GM18907 (cell line): Measurements from ENCODE around the gene ADCY2.

Experiments used
- ATAC-seq: cut with Tn5 transposase; IDR thresholded peaks from one replicate; pipeline ENCODE4 v1.9.1; 2021; ENCODE audit warnings: mild to moderate bottlenecking, moderate library complexity; ENCODE audit not compliant: unreplicated experiment

ADCY2 gene

GRCh38 chr5:7435503-7435902 is 39.6 kb downstream of the ADCY2 start:
- ATAC-seq, result no peak

GRCh38 chr5:7436521-7436920 is 40.6 kb downstream of the ADCY2 start:
- ATAC-seq, result no peak

DNA sequence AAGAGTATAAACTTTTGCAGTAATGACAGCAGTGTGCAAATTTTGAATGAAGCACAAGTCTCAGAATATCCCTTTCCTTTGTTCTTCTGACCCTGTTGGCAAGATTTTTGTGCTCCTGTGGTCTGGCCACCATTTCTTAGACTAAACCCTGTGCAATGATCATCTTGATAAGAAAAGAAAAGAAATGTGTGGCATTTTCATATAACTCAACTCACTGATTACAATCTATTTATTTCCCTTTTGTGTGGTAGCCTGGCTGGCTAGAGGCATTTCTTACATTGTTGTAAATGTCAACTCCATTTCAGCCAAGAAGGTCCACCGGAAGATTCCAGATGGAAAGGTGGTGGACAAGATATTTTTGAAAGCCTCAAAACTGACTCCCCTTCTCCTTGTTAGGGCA is 41.9 kb downstream of the ADCY2 start:
- ATAC-seq, result no peak

DNA sequence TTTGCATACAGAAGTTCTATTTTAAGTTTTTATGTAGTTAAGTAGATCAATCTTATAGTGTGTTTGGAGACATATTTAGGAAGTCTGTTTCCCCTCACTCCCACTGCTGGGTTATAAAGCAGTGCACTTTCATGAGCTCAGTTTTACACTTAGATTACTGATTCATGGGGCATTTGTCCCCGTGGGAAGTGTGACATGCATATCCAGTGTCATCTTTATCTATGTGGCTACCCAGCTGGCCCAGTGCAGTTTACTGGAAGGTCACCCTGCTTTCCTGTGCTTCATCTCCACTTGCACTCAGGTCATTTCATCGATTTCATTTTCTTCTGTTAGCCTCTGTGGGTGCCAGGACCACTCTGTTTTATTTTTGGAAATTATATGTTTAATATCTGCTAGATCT is 49.1 kb downstream of the ADCY2 start:
- no peak for ATAC-seq

GRCh38 chr5:7445831-7446230 is 49.9 kb downstream of the ADCY2 start:
- no peak for ATAC-seq

DNA sequence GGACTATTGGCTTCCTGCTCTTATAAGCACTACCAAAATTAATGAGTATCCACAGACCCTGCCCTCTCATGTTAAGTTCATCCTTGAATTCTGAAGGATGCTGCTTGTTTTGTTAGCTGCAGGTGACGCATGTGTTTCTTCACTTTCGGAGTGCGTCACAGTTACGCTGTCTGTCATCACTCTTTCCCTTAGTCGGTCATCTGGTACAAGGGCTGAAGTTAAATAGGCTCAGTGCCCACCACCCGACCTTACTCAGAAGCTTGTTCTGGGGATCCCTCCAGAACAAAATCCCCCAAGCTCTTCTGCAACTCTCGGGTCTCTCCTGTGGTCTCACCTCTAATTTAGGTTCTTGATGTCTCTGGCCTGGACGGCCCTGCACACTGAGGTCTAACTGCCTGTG is 51.0 kb downstream of the ADCY2 start:
- ATAC-seq, result no peak

DNA sequence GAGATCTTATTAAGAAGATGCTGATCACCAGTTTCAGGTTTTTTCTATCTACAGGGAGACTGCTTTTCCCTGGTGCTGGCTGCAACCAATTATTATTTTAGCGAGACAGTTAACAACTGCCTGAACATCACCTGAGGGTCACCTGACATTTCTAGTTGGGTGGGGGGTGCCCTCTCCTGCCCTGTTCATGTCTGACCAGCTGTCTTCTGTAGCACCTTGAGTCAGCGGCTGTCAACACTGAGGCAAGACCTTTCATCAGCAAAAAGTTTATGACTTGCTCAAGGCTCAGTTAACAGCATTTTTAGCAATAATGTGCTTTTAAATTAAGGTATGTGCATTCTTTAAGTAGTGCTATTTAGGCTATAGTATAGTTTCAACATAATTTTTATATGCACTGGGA is 58.0 kb downstream of the ADCY2 start:
- ATAC-seq, result no peak

DNA sequence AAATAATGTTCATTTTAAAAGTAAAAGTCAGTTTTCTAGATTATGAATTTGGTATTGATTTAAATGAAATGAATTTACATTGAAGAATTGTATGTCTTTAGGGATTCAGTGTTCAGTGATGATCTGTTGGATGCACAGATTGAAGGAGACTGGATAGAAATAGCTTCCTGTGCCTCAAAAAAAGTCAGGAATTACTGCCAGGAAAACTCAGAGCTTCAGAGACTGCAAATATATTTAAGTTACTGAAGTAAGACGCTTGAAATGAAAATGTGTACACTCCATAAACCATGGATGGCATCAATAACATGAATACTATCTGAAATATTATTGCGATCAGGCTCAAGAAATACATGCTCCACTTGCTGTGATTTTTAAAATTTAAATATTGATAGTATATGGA is 60.3 kb downstream of the ADCY2 start:
- no peak for ATAC-seq

DNA sequence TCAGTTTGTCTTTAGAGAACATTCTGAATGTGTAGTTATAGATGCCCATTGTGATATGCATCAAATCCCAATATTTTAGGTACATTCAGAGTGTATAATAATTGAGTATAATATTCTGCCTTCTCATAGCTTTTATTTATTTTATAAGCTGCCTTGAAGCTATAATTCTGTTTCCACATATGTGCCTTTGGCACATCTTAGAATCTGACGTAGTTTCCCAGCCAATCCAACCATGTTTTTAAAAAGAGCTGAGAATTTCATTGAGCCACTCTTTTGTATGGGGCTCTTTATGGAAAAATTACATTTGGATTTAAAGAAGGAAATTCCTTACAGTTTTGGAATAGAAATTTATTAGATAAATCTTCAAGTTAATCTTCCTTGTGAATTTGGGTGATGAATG is 65.4 kb downstream of the ADCY2 start:
- ATAC-seq, result no peak

- no peak for ATAC-seq
Observed at GRCh38 chr5:7462758-7463157, 66.8 kb downstream of the ADCY2 start.

DNA sequence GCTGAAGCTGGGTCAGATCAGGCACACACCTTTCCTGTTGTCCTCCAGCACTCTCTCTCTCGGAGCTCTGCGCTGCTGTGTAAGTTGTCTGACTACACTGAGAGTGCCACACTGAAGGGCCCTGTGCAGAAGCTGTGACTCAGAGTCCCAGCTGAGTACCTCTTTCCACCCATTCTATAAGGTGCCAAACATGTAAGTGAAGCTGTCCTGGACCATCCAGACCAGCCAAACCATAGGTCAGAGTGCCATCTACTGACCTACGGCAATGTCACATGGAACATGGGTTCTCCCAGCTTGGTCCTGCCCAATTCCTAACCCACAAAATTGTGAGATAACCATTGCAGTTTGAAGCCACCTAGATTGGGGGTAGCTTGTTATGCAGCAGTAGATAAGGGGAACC is 68.2 kb downstream of the ADCY2 start:
- no peak for ATAC-seq

GRCh38 chr5:7467179-7467578 is 71.2 kb downstream of the ADCY2 start:
- no peak for ATAC-seq

- no peak for ATAC-seq
Observed at GRCh38 chr5:7468742-7469141, 72.8 kb downstream of the ADCY2 start.

DNA sequence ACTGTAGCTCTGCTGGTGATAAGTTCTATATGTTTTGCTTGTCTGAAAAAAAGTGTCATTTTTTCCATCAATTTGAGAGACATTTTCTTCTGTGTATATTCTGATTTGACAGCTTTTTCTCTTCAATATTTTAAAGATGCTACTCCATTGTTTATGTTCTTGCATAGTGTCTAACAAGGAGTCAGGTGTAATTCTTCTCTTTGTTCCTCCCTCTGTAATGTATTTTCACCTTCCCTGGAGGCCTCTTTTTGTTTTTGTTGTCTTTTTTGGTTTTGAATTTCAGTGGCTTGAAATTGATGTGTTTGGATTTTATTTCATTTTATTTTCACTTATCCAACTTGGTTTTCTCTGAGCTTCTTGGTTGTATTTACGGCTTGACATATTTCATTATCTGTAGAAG is 75.8 kb downstream of the ADCY2 start:
- ATAC-seq, result no peak

- no peak for ATAC-seq
Observed at GRCh38 chr5:7473115-7473514, 77.2 kb downstream of the ADCY2 start.

DNA sequence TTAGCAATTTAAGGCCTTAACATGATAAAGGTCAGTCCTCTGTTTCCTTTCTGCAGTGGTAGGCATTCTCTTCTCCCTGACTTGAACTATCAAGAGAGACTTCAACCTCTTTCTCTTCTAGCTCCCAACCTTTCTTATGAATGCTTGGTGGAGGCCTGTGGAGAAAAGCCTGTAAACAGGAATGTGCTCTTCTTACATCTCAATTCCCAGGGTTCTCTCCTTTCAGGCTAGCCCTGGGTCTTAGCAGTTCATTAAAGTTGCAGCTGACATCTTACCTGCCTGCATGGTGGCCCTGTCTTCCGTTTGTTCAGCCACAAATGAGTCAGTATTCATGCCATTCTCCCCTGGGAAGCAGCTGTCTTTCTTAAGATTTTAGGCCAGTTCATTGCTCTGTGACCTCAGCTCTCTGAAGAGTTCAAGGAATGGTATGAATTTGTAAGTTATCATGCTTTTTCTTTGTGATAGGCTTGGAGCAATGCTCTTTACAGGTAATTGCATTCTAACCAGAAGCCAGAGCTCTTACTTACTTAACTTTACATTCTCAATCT is 77.8 kb downstream of the ADCY2 start:
- no peak for ATAC-seq

- ATAC-seq, result no peak
Observed at GRCh38 chr5:7474821-7475403, 79.0 kb downstream of the ADCY2 start.

- no peak for ATAC-seq
Observed at GRCh38 chr5:7478459-7478858, 82.5 kb downstream of the ADCY2 start.

DNA sequence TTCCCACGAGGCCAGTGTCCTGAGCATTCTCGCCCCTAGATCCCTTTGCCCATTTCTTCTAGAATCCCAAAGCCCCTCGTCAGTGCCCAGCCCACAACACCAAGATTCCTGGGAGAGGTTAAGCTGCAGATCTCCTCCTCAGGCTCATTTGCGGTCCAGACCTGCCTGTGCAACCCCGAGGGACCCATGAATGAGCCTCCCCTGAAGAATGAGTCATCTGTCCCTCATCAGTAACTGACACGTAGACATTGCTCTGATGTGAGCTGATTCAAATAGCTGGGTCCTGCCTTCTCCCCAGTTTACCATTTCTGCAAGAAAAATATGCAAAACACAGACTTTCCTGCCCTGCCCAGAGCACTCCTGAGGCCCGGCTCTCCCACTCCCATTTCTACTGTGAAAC is 92.8 kb downstream of the ADCY2 start:
- ATAC-seq, result no peak

DNA sequence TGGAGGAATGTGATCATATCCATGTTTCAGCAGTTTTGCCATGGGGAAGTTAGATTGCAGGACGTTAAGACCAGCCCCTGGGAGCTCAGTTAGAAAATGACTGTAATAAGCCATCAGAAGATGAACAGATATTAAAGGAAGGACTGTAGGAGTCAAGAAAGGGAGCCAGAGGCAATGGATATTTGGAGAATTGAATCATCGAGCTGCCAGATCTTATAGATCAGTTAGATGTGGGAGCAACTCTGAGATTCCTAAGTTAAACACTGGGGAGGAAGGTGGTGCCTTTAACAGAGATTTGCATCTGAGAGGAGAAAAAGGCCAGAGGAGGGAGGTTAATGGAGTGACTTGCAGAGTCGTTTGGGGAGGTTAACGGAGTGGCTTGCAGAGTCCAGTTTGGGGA is 96.4 kb downstream of the ADCY2 start:
- no peak for ATAC-seq

DNA sequence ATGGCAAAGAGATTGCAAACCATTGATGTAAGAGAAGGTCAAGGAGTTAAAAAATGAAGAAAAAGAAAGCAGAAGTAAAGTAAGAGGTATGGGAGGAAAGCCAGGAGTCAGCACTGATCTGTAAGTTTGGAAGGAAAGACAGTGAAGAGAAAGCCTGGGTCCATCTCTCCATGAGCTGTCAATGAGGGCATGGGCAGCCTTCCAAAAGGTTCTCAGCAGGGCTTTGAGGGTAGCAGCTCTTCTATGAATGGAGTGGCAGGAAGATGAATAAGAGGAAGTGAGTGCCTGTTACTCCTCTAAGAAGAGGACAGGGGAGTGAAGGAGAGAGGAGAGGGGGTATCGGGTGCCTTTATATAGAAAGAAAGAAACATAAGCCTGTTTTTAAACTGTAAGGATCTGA is 97.1 kb downstream of the ADCY2 start:
- ATAC-seq, result no peak

DNA sequence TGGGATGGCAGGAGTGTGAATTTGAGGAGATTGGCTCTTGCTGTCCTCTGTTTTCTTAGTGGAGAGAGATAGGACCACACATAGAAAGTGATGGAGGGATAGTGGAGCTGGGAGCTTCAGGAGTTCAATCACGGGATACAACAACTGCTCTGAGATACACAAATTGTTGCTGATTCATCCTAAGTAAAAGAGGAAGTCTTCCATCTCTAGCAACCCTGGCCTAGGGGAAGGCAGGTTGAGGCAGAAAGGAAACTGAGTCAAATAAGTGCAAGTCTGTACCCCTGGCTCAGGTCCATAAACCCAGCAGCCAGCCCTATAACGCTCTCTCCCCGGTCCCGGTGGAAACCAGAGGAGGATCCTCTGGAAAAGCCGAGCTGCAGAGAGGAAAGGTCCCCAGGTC is 97.7 kb downstream of the ADCY2 start:
- ATAC-seq, result no peak

- ATAC-seq, result no peak
Observed at GRCh38 chr5:7494481-7495130, 98.7 kb downstream of the ADCY2 start.
